ENCODE results near the gene APBB2. TPM values are rescaled to one million over a fixed set of nuclear protein-coding genes. Genes with fewer than 3 reads are reported as not detected.

The APBB2 gene
- total RNA-seq, 1 donor from 2014 or later = 63.2 TPM

- TF ChIP-seq CTCF (IDR thresholded peaks at IDR 0.05; ENCODE audit: unreplicated experiment) = no peak
- H3K4me1 Mint-ChIP-seq = peaks cover 38% of the 10 kb centered on the region
- no peak overlapping the region for H3K4me3 Mint-ChIP-seq
- no peaks in the 10 kb centered on the region for H3K9me3 Mint-ChIP-seq
- DNase-seq (ENCODE audit: low spot score in 2 of 2, unreplicated experiment in 2 of 2) = no peak
- no peaks in the 10 kb centered on the region for H3K36me3 Mint-ChIP-seq
- H3K27ac Mint-ChIP-seq = peak overlapping the region; percentile 12
- no peaks in the 10 kb centered on the region for H3K27me3 Mint-ChIP-seq (ENCODE audit: low read depth)
Measured at GRCh38 chr4:41095192-41095872, 119.0 kb downstream of the APBB2 start.

- Mint-ChIP-seq H3K27me3 (ENCODE audit: low read depth) (no peaks in the 10 kb centered on the region), H3K27ac (no peak overlapping the region), H3K4me1 (peaks cover 25% of the 10 kb centered on the region), H3K9me3 (peaks cover 7% of the 10 kb centered on the region), H3K36me3 (peaks cover 5% of the 10 kb centered on the region), H3K4me3 (no peak overlapping the region)
- TF ChIP-seq CTCF (IDR thresholded peaks at IDR 0.05; ENCODE audit: unreplicated experiment) = no peak
- no peak for DNase-seq (ENCODE audit: low spot score in 2 of 2, unreplicated experiment in 2 of 2)
Measured at GRCh38 chr4:41092128-41092527, 122.2 kb downstream of the APBB2 start.

GRCh38 chr4:41081847-41082246 is 132.5 kb downstream of the APBB2 start:
- H3K36me3 Mint-ChIP-seq = peaks cover 16% of the 10 kb centered on the region
- H3K4me1 Mint-ChIP-seq = peaks cover 20% of the 10 kb centered on the region
- no peak for DNase-seq (ENCODE audit: low spot score in 2 of 2, unreplicated experiment in 2 of 2)
- no peak overlapping the region for H3K4me3 Mint-ChIP-seq
- H3K27ac Mint-ChIP-seq = no peak overlapping the region
- H3K27me3 Mint-ChIP-seq (ENCODE audit: low read depth) = no peaks in the 10 kb centered on the region
- H3K9me3 Mint-ChIP-seq = peaks cover 17% of the 10 kb centered on the region
- no peak for TF ChIP-seq CTCF (IDR thresholded peaks at IDR 0.05; ENCODE audit: unreplicated experiment)

GRCh38 chr4:41080976-41081375 is 133.4 kb downstream of the APBB2 start:
- no peak for DNase-seq (ENCODE audit: low spot score in 2 of 2, unreplicated experiment in 2 of 2)
- no peak for TF ChIP-seq CTCF (IDR thresholded peaks at IDR 0.05; ENCODE audit: unreplicated experiment)
- H3K36me3 Mint-ChIP-seq = peaks cover 7% of the 10 kb centered on the region
- peak overlapping the region; percentile 71 for H3K27ac Mint-ChIP-seq
- no peak overlapping the region for H3K4me3 Mint-ChIP-seq
- H3K27me3 Mint-ChIP-seq (ENCODE audit: low read depth) = no peaks in the 10 kb centered on the region
- peaks cover 21% of the 10 kb centered on the region for H3K4me1 Mint-ChIP-seq
- H3K9me3 Mint-ChIP-seq = peaks cover 13% of the 10 kb centered on the region

GRCh38 chr4:41079881-41080560 is 134.3 kb downstream of the APBB2 start:
- H3K27me3 Mint-ChIP-seq (ENCODE audit: low read depth) = no peaks in the 10 kb centered on the region
- H3K36me3 Mint-ChIP-seq = peaks cover 2% of the 10 kb centered on the region
- H3K27ac Mint-ChIP-seq = peak overlapping the region; percentile 39

More at GRCh38 chr4:41079881-41080560, 134.3 kb downstream of the APBB2 start:
- DNase-seq (ENCODE audit: low spot score in 2 of 2, unreplicated experiment in 2 of 2) = no peak
- Mint-ChIP-seq H3K4me1 (peaks cover 22% of the 10 kb centered on the region), H3K9me3 (peaks cover 10% of the 10 kb centered on the region), H3K4me3 (no peak overlapping the region)
- TF ChIP-seq CTCF (IDR thresholded peaks at IDR 0.05; ENCODE audit: unreplicated experiment) = no peak
